SK-N-MC (cell line): ENCODE measurements around the gene USB1.

ENCODE experiments used
- EZH2 ChIP-seq: fragments of 200-600 bp; sonication (generic); IDR thresholded peaks from one replicate; pipeline ENCODE4 v1.6.1; 2017; ENCODE audit warnings: antibody characterized with exemption
- FOXP2 ChIP-seq: optimal IDR thresholded peaks from 2 replicates; pipeline ENCODE3; 2011; ENCODE audit warnings: mild to moderate bottlenecking, moderate library complexity; ENCODE audit not compliant: insufficient read depth; ENCODE audit errors: extremely low read length, control extremely low read depth
- POLR2AphosphoS5 ChIP-seq: IDR thresholded peaks from 2 replicates; pipeline ENCODE4 v1.6.1; 2012; ENCODE audit warnings: mild to moderate bottlenecking, low read depth, low read length, borderline replicate concordance

DNA sequence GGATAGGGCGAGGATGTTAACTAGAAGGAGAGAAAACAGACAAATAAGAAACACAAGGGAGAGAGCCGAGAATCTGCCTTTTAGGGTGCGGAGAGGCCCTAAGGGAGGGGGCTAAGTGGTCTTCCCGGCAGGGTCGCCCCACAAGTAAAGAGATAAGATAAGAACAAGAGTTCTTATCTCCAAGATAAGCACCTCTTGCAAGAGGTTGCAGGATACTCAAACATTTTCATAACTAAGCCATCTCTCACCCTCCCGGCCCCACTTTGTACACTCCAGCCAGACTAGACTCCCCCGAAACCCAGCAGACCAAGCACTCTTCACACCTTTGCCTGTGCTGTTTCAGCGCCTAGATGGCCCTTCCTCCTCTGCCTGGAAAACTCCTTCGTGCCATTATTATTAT is 15.0 kb upstream of the USB1 start:
- TF ChIP-seq FOXP2 = no peak
- no peak for TF ChIP-seq EZH2
- no peak for TF ChIP-seq POLR2AphosphoS5
